Nephron progenitor cell (in vitro differentiated cells): ENCODE measurements around the gene PPP4R2.

Source experiments
- DNase-seq: peaks from one replicate; pipeline ENCODE4 v3.0.0; 2021
- H3K27ac Mint-ChIP-seq: 2 replicates; pipeline ENCODE4 v1.8.0; 2021; ENCODE audit warnings: mild to moderate bottlenecking, moderate library complexity, mixed read lengths
- H3K27me3 Mint-ChIP-seq: 2 replicates; pipeline ENCODE4 v1.8.0; 2021; ENCODE audit warnings: mild to moderate bottlenecking, low read depth, mixed read lengths; ENCODE audit not compliant: poor library complexity
- H3K36me3 Mint-ChIP-seq: 2 replicates; pipeline ENCODE4 v1.8.0; 2021; ENCODE audit warnings: low read depth, mixed read lengths
- H3K4me1 Mint-ChIP-seq: 2 replicates; pipeline ENCODE4 v1.8.0; 2021; ENCODE audit warnings: mixed read lengths
- H3K4me3 Mint-ChIP-seq: 2 replicates; pipeline ENCODE4 v1.8.0; 2021; ENCODE audit warnings: mild to moderate bottlenecking, moderate library complexity, mixed read lengths
- H3K9me3 Mint-ChIP-seq: 2 replicates; pipeline ENCODE4 v1.8.0; 2021; ENCODE audit warnings: mild to moderate bottlenecking, moderate library complexity, mixed read lengths
- TF ChIP-seq, protein P1 (sequence below): fragments of 200-600 bp; sonication (generic); IDR thresholded peaks from 2 replicates; pipeline ENCODE4 v1.5.0; 2021; ENCODE audit warnings: antibody characterized with exemption

PPP4R2 gene

DNA sequence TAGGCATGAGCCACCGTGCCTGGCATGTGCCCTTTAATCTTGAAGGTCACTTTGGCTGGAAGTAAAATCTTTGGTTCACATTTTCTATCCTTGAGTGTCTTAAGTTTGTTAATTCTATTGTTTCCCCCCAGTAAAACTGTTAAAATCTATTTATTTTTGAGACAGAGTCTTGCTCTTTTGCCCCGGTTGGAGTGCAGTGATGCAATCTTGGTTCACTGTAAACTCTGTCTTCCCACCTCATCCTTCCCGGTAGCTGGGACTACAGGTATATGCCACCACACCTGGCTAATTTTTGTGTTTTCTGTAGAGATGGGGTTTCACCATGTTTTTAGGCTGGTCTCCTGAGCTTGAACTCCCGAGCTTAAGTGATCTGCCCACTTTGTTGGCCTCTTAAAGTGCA, 7.7 kb downstream of the PPP4R2 start:
- TF ChIP-seq, protein P1, sequence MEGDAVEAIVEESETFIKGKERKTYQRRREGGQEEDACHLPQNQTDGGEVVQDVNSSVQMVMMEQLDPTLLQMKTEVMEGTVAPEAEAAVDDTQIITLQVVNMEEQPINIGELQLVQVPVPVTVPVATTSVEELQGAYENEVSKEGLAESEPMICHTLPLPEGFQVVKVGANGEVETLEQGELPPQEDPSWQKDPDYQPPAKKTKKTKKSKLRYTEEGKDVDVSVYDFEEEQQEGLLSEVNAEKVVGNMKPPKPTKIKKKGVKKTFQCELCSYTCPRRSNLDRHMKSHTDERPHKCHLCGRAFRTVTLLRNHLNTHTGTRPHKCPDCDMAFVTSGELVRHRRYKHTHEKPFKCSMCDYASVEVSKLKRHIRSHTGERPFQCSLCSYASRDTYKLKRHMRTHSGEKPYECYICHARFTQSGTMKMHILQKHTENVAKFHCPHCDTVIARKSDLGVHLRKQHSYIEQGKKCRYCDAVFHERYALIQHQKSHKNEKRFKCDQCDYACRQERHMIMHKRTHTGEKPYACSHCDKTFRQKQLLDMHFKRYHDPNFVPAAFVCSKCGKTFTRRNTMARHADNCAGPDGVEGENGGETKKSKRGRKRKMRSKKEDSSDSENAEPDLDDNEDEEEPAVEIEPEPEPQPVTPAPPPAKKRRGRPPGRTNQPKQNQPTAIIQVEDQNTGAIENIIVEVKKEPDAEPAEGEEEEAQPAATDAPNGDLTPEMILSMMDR: no peak
- peak overlapping the region; percentile 39 for H3K27ac Mint-ChIP-seq
- no peak overlapping the region for H3K4me3 Mint-ChIP-seq
- no peak for DNase-seq
- H3K36me3 Mint-ChIP-seq: peaks cover 89% of the 10 kb centered on the region
- H3K27me3 Mint-ChIP-seq: no peaks in the 10 kb centered on the region
- H3K9me3 Mint-ChIP-seq: peaks cover 10% of the 10 kb centered on the region
- H3K4me1 Mint-ChIP-seq: peaks cover 45% of the 10 kb centered on the region

DNA sequence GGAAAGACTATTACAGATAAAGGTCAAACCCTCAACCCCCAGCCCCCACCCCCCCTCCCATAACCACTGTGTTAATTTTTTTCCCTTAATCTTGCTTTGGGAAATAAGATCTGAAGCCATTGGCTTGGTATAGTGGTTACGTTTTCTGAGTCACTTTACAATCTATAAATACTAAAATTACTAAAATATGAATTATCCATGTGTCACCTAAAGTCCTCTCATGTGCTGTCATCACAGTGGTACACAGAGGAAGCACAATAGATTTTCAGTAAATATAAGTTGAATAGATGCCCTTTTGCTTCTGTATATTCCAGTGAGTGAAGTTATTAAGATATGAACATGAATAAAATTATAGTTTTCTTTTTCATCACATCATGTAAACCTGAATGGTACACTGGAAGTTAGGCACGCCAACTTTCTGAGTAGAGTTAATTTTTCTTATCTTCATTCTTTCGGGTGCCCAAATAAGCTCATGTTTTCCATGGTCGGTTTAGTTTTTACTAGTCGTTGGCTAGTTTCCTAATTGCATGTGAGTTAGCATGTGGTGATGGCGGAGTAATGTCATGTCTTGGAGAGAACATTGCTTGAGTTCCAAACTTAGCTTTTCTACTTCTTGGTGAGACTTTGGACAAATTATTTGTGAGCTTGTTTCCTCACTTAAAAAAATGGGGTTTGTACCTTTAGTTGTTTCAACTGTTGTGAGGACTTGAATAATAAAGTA, 11.5 kb downstream of the PPP4R2 start:
- H3K36me3 Mint-ChIP-seq: peaks cover 97% of the 10 kb centered on the region
- no peak overlapping the region for H3K4me3 Mint-ChIP-seq
- H3K27me3 Mint-ChIP-seq: no peaks in the 10 kb centered on the region
- TF ChIP-seq, protein P1: no peak
- peaks cover 10% of the 10 kb centered on the region for H3K9me3 Mint-ChIP-seq
- H3K27ac Mint-ChIP-seq: peak overlapping the region; percentile 52
- no peak for DNase-seq
- peaks cover 28% of the 10 kb centered on the region for H3K4me1 Mint-ChIP-seq

DNA sequence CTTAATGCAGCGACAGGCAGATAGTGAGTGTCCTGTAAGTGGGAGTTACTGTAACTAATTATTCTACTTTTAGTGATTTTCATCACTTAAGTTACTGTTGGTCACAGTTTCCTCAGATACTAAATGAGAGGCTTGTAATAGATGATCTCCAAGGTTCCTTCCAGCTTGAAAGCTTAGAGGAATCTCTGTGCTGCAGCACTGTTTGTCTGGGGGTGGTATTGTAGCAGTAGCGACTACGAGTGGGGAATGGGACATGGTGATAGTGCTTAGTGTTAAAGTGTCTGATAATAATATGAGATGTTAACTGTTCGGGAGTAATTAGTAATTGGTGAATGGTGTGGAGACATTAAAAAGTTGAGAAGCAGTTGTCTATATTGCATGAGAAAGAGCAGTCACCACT, 12.4 kb downstream of the PPP4R2 start:
- peaks cover 25% of the 10 kb centered on the region for H3K4me1 Mint-ChIP-seq
- H3K36me3 Mint-ChIP-seq: peaks cover 91% of the 10 kb centered on the region
- peaks cover 10% of the 10 kb centered on the region for H3K9me3 Mint-ChIP-seq
- TF ChIP-seq, protein P1: no peak
- no peaks in the 10 kb centered on the region for H3K27me3 Mint-ChIP-seq
- peak overlapping the region; percentile 80 for H3K27ac Mint-ChIP-seq
- H3K4me3 Mint-ChIP-seq: no peak overlapping the region
- no peak for DNase-seq

DNA sequence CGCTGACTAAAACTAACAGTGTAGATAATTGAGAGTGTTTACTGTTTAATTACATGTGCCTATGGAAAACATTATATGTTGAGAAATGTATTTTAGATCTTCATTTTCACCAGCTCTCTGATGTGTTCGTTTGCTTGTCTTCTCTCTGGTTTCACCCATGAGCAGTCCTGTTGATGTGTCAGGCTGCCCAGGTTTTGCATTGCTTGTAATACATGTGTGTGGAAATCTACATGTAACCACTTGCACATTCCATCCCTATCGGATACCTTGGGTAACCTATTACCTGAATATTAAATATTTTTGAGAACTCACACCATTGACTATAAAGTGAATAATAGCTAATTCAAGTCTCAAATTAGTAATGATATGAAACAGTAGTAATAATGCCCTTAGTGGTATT, 13.1 kb downstream of the PPP4R2 start:
- Mint-ChIP-seq H3K27ac (peak overlapping the region; percentile 87), H3K4me3 (no peak overlapping the region), H3K36me3 (peaks cover 88% of the 10 kb centered on the region), H3K9me3 (peaks cover 10% of the 10 kb centered on the region), H3K27me3 (no peaks in the 10 kb centered on the region), H3K4me1 (peaks cover 25% of the 10 kb centered on the region)
- DNase-seq: no peak
- TF ChIP-seq, protein P1: no peak

DNA sequence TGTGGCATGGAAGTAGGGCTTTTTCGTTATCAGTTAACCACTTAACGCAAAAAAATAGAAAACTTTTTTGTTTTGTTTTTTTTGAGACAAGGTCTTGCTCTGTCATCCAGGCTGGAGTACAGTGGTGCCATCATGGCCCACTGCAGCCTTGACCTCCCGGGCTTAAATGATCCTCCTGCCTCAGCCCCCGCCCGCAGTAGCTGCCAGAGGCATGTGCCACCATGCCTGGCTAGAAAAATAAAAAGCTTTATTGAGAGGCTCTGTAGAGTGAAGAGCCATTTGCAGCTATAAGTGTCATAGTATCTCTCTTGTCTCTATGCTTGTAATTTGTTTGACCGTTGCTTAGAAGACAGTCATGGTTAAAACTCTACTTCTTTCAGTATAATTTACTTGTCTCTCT, 13.5 kb downstream of the PPP4R2 start:
- TF ChIP-seq, protein P1: no peak
- H3K4me1 Mint-ChIP-seq: peaks cover 25% of the 10 kb centered on the region
- H3K4me3 Mint-ChIP-seq: peak overlapping the region; percentile 45
- H3K36me3 Mint-ChIP-seq: peaks cover 86% of the 10 kb centered on the region
- H3K27me3 Mint-ChIP-seq: no peaks in the 10 kb centered on the region
- H3K9me3 Mint-ChIP-seq: peaks cover 10% of the 10 kb centered on the region
- DNase-seq: no peak
- H3K27ac Mint-ChIP-seq: peak overlapping the region; percentile 87

DNA sequence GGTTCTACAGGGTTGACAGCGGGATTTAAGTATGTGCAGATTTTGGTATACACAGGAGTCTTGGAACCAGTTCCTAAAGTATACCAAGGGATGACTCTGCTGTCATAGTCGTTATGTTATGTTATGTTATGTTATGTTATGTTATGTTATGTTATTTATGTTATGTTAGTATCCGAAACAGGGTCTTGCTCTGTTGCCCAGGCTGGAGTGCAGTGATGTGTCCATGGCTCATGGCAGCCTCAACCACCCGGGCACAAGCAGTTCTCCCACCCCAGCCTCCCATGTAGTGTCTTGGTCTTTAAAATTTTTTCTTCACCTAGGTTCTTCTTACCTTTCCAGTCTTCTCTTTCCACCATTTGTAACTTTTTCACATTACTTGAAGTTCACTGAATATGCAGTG, 21.7 kb downstream of the PPP4R2 start:
- no peaks in the 10 kb centered on the region for H3K27me3 Mint-ChIP-seq
- no peak for DNase-seq
- no peak overlapping the region for H3K4me3 Mint-ChIP-seq
- H3K36me3 Mint-ChIP-seq: peaks cover 60% of the 10 kb centered on the region
- TF ChIP-seq, protein P1: no peak
- H3K27ac Mint-ChIP-seq: no peak overlapping the region
- peaks cover 19% of the 10 kb centered on the region for H3K4me1 Mint-ChIP-seq
- H3K9me3 Mint-ChIP-seq: no peaks in the 10 kb centered on the region
